ENCODE results near the gene TBC1D20.

DNA sequence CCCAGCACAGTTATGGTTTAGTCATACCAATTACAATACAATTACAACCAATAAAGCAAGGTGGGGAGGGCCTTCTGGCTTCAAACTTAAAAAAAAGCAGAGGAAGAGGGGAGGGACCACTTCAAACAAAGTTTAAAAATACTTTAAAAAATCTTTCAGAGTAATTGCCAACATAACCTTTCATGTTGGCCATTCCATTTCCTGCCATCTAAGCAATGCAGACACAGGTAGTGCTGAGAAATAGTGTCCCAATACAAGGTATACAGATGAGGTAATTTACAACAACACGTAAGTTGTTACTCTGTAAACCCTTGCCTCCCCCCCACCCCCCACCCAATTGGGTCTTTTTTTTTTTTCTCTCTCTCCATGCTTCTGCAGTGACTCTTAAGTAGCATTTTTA lies 18.8 kb upstream of the TBC1D20 start:
- TF ChIP-seq, protein P1, sequence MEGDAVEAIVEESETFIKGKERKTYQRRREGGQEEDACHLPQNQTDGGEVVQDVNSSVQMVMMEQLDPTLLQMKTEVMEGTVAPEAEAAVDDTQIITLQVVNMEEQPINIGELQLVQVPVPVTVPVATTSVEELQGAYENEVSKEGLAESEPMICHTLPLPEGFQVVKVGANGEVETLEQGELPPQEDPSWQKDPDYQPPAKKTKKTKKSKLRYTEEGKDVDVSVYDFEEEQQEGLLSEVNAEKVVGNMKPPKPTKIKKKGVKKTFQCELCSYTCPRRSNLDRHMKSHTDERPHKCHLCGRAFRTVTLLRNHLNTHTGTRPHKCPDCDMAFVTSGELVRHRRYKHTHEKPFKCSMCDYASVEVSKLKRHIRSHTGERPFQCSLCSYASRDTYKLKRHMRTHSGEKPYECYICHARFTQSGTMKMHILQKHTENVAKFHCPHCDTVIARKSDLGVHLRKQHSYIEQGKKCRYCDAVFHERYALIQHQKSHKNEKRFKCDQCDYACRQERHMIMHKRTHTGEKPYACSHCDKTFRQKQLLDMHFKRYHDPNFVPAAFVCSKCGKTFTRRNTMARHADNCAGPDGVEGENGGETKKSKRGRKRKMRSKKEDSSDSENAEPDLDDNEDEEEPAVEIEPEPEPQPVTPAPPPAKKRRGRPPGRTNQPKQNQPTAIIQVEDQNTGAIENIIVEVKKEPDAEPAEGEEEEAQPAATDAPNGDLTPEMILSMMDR (IDR thresholded peaks at IDR 0.05; ENCODE audit: insufficient read depth, low read depth, low read length) = no peak
- no peak for TF ChIP-seq EZH2 (IDR thresholded peaks at IDR 0.05; ENCODE audit: insufficient read depth, low read length)

All from astrocyte (in vitro differentiated cells and primary cell).